HG02678 (cell line): Measurements from ENCODE around the gene DIAPH3.

Source experiments
- ATAC-seq: cut with Tn5 transposase; IDR thresholded peaks from one replicate; pipeline ENCODE4 v1.9.1; 2021; ENCODE audit warnings: mild to moderate bottlenecking, moderate library complexity; ENCODE audit not compliant: unreplicated experiment

Gene DIAPH3

DNA sequence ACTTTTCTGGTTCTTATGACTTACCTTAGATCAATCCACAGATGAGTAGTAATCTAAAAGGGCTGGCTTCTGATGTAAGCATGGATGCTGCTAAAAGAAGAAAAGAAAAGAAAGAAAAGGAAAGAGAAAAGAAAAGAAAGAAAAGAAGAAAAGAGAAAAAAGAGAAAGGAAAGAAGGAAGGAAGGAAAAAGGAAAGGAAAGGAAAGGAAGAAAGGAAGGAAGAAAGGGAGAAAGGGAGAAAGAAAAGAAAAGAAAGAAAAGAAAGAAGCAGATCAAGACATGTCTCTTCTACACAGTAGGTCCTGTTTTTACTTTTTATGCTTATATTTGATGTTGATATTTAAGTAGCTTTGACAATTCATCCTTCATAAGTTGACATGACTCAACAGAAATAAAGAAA, 421.3 kb downstream of the DIAPH3 start:
- ATAC-seq: no peak

DNA sequence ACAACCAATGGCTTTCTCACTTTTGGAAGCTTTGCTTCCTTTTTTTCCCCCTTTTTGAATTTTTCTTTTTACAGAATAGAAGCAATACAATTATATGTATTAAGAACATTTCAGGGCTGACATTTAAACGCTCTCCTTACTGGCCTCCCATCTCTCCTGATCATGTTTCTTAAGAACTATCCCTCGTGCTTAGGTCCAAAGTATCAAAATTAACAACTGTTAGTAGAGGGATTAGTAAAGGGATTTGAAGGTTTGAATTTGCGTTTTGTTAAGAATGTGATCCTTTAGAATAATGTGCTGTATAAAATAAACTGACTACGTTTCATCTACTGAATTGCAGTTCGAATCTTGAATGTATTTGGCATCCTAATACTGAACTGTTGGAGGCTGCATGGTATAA, 424.8 kb downstream of the DIAPH3 start:
- no peak for ATAC-seq

DNA sequence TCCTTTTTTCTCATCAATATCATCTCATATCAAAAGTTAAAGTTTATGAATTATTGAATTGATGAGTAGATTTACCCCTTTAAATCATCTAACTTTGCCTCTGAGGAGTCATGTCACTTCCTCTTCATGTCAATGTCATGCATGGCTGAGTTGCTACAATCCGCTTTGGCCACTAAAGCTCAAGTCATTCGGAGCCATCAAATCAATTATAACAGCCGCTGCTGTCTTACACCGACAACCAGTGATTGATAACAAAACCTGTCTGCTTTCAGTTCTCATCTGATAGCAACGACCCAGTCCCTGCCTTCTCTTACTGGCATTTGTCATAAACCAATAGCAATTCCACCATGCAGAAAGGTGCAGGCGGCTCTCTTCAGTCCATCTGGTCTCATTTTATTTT, 429.3 kb downstream of the DIAPH3 start:
- ATAC-seq: peak; percentile 100

DNA sequence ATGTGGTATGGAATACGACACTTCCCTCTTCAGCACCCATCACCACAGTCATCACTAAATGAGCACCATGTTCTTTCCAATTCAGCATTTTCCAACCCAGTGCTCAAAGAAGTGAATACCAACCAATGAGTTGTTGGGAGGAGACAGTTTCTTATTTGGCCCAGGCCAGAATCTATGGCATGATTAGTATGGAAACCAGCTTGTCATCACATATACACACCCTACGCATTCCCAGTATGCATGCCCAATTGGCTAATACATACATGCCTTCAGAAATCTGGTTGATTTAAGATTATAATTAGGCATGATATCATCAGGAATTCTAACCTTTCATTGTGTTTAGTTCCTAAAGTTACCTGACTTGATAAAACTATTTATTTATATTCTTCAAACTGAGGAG, 430.0 kb downstream of the DIAPH3 start:
- no peak for ATAC-seq

DNA sequence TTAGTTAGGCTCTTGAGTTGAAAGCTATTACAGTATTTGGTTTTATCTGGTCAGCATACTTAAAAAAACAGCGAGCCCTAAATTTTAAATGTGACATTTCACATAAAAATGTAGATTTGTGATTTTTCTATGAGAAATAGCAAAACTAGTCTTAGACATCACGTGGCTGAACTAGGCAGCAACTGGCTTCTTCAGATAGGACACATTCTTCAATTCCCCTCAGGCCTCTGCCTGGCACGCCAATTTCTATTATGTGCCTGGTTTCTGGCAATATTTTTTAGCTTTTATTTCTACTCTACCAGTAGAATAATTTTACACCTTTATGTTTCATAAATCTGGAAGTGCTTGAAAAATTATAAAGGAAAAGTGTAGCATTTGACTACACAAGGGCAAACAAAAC, 433.7 kb downstream of the DIAPH3 start:
- ATAC-seq: no peak

DNA sequence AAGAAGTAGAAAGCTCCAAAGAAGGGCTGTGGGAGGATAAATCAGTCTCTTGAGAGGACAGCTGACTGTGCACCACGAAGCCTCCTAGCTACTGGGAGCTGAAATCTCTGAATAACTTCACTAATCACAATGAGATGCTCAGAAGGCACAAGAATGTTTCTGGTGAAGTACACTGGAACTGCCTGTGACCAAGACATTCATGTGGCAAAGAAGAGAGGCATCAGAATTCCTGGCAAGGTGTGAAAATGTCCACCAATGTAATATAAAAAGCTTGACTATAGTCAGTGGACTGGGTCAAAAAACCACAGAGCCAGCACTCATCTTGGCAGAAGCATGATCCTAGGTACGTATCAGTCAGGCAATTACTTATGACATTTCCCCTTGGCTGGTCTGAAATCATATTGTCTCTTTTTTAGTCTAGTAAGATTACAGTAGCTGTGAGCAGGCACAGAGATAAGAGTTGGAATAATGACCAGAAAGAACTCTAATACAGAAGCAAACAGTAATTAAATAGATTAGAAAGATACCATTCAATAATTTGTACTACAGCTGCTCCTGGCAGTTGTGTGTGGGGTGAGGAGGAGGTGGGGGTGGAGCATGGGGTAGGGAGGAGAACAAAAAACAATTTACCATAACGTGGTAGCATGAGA, 434.7 kb downstream of the DIAPH3 start:
- no peak for ATAC-seq

DNA sequence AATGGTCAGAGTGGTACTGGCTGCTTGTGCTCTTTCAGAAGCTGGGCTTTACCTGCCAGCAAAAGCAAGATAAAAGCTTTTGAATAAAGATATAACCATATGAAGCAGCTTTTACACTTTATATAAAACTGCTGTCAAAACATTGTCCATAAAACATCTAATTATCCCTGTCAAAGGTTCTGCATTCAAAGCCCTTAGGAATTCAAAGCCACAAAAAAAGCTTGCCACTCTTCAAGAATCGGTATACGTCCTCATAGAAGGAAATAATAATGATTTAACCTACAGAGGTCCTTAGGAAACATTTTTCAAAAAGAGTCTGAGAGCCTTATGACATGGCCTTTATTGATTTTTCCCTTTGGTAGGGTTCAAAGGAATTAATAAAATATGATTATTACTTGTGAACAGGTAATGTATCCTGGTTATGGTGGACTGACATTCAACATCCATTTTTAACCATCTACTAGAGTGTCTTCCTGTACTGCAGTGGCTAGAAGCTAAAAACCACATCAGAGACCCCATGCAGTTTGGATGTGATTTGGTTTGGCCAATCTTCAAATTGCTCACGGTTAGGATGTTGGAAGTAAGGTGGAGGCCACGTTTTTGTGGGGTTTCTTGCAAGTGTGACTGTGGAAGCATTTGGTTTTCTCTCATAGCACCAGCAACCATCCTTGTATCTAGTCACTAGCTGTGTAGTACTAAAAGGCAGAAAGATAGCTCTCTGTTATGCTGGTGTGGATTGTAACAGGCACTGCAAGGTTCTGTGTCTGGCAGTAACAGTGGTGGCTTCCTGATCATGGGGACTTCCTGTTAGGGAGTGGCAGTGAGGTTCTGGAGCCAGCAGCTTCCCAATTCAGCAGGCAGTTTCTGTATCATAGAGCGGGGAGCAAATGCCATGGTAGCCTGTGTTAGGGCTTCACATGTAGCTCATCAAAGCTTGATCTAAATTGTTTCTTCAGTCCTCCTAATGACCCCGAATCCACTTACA, 441.5 kb downstream of the DIAPH3 start:
- ATAC-seq: no peak

DNA sequence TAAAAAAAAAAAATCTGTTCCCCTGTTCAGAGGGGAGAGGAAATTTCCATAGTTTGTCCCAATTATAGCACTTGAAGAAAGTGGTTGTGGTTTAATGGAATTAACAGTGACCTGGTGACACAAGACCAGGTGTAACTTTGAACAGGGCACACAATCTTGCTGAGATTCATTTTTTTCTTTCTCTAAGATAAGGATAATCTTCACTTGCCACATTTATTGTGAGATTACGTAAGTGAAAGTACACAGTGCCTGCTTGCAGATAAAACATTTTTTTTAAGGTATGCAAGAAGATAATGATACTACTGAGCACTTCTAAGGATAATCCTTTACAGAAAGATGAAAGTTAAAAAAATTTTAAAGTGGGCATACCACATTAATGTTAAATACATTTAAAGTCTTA, 448.1 kb downstream of the DIAPH3 start:
- no peak for ATAC-seq

DNA sequence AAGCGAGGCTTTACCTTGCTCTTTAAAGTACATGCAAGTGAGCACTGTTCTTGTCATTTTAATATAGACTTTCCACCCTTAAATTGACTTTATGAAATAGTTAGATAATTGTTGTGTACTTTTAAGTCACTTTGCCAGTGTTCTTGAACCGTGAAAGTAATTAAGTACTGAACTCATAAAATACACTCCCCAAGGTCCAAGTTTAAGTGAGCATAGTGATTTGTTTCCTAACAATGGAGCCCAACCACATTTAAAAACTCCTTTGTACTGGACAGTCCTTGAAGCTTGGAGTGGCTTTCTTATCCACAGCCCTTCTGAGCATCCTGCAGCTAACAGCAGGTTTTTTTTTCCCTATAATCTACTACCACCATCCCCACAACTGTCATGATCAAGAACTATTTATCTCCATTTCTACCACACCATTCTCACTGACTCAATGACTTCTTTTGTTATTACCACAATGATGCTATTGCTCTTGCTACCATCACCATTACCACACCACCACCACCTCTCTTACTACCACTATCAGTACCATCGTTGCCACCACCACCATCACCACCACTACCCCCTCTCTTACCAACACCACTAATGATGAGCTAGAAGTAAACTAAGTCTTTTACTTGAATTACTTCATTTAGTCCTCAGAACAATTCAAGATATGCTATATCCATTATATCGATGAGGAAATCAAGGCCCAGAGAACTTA, 452.6 kb downstream of the DIAPH3 start:
- ATAC-seq: no peak

DNA sequence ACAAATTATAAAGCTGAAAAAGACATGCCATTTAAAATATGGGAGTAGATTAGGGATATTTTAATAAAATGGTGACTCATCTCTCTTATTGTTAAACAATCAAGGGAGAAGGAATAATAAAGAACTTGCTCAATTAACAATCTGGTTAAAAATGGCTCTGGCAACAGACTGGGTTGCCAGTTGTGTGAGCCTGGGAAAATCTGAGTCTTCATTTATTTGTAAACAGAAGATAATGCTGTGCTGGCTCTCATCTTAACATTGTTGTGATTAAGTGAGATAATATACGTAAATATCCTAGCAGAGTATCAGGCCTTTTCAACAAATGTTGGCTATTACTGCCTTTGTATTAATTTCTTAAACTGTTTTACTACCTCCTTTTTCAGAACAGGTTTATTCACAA, 453.3 kb downstream of the DIAPH3 start:
- ATAC-seq: no peak

DNA sequence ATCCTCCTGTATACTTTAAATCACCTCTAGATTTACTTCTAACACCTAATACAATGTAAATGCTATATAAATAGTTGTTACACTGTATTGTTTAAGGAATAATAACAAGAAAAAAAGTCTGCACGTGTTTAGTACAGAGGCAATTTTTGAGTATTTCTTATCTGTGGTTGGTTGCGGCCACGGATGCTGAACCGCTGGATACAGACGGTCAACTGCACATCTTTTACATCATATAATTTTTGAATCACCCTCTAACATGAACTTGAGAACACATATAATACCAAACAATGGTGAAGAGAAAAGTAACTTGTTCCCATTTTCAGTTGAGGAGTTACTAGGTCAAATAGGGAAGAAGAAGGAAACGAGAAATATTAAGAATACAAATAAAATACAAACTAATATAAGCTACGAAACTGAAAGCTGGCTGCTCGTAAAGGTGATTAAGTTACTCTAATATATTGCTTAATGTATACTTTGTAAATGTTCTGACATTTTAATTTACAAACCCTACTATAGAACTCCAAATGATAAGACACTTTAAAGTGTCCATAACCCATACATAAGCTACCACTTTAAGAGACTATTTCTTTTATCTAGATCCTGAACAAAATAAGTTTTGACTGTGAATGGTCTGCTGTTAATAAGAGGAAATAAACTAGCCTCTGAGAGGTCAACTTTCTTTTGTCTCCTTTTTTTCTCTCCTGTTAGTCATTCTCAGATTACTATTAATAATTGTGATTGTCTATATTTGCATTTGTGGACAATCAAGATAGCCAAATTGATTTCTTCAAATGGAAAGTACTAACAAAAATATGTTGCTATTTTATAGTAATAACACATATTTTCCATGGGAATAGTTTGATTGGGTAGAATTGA, 457.4 kb downstream of the DIAPH3 start:
- peak; percentile 40 for ATAC-seq

DNA sequence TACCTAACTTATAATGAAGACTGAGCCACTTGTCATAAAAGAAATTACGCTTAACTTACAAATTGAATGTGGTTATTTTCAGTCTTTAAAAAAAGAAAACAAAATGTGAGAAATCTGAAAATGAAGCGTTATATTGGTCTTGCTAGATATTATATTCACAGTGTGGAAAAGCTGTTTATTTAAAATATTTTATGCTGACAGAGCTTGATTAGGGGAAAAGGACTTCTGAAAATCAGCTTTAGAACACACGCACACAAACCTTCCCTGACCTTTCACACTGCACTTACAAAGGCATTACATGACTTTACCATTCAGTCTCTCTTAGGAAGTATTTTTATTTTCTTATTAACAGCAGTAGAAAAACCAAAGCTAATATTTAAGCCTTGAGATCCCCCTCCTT, 461.5 kb downstream of the DIAPH3 start:
- no peak for ATAC-seq

DNA sequence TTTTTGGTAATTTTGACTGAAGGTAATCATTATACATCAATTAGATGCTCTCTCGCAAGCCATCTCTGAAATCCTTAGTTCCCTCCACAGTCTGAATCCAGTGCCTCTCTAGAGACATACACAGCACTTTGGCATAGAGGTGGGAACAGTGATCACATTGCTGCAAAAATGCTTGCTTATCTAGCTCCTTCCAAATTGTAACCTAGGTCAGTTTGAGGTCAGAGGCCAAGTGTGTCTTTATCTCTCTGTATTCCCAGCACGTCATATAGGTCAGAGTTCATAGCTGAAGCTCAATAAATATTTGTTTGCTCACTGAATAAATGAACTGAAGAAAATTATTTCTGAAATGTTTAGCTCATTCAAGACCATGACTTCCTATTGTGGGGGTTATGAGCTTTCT, 462.5 kb downstream of the DIAPH3 start:
- no peak for ATAC-seq

DNA sequence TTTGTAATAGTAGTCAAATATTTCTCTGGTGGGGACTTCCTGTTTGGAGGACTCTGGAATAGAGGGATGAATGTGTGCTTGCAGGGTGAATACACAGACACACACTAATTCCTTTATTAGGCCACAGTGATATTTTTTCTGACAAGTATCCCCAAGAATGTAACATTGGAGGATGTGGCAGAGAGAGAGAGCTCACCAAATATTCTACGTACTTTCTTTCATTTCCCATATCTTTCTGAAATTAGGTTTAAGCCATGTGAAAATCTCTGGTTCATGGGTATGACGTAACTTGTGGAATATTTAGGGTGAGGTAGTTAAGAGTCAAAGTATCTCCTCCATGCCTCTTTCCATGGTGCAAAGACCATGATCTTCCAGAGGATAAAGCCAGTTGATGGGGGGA, 463.4 kb downstream of the DIAPH3 start:
- no peak for ATAC-seq

DNA sequence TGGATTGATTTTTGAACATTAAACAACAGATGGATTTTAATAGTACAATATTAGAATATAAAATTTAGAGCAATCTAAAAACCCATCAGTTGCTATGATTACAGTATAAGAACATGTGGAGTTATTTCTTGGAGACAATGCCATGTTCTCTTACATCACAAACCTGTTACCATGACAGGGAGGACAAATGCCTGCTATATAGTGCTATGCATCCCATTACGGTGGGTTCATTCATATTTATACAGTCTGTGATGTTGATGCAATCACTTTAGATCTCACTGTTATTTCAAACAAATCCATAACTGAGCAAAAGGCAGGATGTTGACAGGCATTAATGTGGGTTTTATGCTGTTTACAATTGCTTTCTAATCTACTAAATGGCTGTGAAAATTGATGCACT, 467.5 kb downstream of the DIAPH3 start:
- ATAC-seq: no peak

DNA sequence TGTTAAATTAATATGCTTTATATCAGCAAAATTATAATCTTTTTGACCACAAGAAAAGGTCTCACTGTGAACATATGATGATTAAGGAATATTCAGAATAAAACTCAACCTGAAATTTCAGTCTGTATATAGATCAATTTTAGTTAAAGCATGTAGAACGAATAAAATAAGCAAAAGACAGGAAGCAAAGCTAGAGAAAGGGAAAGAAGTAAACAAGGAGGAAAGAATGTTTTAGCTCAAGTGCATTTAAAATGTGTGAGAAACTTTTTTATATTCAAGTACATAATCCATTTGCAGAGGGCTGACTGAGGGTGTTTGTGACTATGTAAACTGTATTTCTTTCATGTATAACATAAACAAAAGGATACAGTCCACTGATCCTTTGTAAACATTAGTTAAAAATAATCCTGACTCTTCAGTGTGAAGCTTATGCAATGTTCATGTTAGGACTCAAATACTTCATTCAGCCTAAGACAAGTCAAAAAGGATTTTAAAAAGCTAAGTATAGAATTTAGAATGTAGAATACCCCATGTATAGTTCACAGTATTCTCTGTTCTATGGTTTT, 472.1 kb downstream of the DIAPH3 start:
- no peak for ATAC-seq

DNA sequence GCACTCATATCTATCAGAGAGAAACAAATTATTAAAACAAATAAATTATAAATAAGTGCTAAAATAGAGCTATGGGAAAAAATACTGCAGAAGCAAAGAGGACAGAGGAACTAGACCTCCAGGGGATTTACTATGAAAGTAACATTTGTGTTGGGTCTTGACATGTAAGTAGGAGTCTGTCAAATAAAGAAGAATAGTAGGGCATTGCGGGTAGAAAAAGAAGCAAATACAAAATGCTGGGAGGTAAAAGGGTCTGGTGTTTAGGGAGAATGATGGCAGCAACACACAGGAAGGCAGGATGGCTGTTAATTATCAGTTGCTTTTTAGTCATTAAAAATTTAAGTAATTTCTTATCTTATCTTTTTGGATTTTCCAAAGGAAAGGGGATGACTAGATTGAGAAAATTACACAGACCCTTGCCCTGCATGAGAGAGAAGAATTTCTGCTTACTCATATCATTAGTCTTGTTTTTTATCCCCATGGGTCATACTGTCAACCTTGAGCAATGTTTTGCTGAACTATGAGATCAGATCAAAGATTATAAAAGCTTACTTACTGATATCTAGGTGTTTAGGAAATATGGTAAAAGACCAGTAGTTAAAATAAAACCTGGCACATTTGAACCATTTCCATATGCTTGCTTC, 472.7 kb downstream of the DIAPH3 start:
- no peak for ATAC-seq

DNA sequence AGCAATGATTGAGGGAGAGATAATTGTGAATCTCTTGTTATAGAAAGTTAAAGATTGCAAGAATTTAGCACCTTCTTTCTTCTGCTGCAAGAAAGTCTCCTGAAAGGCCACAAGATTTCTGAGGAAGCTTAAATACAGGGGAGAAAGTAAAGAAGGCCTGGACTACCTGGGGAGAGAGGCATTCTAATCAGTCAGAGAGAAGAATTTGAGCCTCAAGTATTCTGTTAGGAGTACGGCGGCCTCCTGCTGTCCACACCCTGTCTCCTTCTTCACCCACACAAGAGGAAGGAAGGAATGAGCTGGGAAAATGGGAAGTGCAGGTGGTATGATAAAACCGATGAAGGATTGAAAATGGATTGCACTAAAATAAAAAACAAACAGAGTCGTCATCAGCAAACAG, 474.7 kb downstream of the DIAPH3 start:
- ATAC-seq: no peak

DNA sequence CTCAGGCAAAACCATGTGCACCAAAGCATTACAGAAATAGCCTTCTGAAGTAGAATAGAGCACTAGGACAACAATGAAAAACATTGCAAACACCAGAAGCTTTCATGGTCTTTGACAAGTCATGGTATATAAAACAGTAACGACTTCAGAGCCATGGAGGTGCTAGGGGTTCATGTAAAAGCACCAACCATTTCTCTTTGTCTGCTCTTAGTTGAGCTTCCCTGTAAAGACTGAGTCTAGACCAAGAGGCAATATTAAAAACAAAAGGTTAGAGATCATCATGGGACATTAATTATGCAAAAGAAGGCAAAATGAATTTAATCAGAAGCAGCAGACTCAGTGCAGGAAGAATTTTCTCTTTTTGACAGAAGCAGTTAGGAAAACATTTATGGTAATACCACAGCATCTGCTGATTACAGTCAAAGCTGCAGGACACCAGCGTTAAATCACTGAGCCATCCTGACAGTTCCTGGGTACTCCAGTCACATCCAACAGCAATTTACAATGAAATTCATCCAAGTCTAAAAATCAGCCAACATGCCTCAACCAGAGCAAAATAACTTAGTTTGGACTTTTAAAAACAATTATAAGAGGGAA, 476.8 kb downstream of the DIAPH3 start:
- ATAC-seq: no peak

DNA sequence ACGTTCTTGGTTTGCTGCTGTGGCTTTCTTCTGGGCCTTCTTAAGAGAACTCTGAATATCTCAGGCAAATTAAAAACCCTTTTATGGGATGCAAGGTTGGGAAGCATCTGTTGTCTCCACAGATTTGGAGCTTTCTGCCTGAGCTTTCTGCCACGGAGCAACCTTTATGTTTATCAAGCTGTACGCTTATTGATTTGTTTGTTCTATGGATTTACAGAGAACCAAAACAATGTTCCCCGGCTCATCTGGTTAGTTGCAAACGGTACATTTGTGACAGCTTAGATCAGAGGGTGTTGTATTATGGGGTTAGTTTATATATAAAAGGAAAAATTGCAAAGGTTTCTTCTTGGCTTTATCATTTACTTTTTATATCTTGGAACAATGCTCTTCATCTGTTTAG, 479.6 kb downstream of the DIAPH3 start:
- ATAC-seq: no peak
